Left renal cortex interstitium (tissue), 4 donors: ENCODE data around the gene TTN. TPM values are rescaled to one million over a fixed set of nuclear protein-coding genes. Genes with fewer than 3 reads are reported as not detected.
"Not testable (repeated sequence)": the region's sequence is repeated elsewhere in the genome, so short reads cannot be mapped to it uniquely, and the experiment has no call there.

Source experiments
- DNase-seq, 4 donors: peaks; one replicate each; pipeline ENCODE4 v3.0.0-alpha.2; 2013; ENCODE audit warnings: low read depth in 4 of 4, low spot score in 2 of 4, missing footprints in 1 of 4
- polyA plus RNA-seq, 4 donors: library from polyadenylated mRNA; unstranded; fragments of 120-200 nt; gene quantifications; one replicate each; pipeline ENCODE4 v1.2.1, GENCODE V29; 2013; ENCODE audit not compliant: insufficient read length in 4 of 4

Gene TTN
- polyA plus RNA-seq, 4 donors = 0.72 to 1.4 (median 1.0) TPM

DNA sequence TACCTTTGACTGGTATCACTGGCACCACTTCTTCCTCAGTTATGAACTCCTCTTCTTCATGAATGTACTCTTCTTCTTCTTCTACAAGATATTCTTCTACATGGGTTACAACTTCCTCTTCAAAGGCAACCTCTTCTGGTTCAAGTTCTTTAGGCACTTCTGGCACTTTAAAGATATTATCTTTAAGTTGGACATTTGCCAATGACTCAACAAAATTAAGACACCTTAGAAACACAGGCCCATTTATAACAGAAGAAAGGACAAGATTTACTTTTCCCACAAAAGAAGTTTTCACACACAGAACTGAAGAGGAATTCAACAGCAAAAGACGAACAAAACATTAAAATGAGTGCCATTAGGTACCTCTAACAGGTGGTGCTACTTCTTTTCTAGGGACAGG lies 127.3 kb downstream of the TTN start:
- no peak for DNase-seq

DNA sequence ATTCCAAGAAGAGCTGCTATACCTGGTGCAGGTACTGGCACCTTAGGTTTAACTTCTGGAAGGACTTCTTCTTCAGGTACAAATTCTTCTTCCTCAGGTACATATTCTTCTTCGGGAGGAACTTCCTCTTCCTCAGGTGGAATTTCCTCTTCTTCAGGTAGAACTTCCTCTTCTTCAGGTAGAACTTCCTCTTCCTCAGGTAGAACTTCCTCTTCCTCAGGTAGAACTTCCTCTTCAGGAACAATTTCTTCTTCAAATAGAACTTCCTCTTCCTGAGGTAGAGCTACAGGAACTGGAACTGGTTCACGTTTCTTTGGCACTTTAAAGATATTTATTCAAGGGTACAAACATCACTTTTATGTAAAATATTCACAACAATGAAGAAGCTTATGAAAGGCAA lies 129.6 kb downstream of the TTN start:
- no peak for DNase-seq

DNA sequence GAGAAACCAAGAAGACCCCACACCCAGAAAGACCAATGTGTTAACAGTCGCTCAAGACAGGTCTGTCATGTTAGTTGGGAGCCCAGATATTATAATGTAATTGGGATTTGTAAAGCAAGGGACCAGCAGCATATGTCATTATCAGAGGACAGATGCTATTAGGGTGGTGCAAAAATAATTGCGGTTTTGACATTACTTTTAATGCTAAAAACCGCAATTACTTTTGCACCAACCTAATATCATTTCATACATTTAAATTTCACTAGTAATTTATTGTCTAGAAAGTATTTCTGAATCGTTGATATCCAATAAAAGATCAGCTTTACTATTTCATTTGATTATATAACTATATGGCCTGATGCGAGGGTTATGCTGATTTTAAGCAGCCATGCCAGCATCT lies 131.2 kb downstream of the TTN start:
- DNase-seq = no peak

DNA sequence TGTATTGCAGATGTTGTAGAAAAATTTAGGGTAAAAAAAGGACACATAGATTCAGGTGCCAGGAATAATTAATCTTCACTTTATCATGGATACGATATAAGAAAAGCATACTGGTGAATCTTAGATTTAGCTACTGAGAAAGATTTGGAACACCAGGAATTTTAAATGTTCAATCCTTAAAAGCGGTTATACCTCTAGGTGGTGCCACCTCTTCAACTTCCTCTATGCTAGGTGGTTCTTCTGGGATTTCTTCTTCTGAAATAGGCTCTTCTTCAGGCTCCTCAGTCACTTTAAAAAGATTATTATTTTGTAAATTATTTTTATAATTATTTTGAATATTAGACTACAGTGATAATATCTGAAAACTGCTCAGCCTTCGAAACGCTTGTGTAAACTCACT lies 133.1 kb downstream of the TTN start:
- no peak for DNase-seq

DNA sequence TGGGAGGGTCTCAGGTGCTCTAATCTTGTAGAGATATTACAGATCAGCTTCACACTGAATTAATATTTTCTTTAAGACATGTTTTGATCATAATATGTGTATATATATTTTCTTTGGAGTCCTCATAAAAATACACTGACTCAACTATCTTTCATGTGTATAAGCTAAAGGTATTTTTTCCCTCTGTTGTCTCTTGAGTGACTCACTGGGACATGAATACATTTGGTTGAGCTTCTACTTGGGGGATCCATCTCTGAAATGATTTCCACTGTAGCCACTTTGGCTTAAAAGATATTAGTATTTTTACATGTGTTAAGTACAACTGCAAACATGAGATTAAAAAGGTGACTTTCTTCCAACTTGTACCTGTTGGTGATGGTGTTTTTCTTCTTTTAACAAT lies 140.8 kb downstream of the TTN start:
- DNase-seq = no peak

DNA sequence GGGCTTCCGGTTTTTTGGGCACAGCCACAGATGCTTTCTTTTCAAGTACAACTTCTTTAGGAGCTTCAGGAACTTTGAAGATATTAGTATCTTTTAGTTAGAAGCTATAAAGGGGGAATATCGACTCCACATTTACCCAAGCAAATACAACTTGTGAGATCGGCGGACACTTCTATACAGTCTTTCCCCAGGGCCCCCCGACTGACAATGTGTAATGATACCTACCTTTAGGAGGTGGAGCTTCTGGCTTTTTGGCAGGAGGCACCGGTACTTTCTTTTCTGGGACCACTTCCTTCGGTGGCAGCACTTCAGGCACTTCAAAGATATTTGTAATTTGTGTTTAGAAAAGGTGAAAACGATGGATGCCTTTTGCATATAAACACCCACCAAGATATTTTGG lies 148.7 kb downstream of the TTN start:
- not testable (repeated sequence) for DNase-seq

DNA sequence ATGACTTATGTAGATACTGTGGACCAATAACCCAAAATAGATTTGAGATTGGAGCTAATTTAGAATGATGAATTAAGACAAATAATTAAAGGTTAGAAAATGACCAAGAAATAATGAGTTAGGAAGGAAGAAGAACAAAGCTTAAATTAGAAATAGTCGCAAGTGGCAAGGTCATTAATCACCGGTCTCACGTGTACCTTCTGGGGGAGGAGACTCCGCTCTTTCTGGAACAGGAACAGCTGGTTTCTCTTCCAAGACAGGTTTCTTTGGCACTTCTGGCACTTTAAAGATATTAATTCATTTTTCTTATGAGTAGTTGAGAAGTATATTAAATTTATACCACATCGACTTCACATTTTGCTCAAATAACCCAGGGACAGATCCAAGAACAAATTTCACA lies 156.7 kb downstream of the TTN start:
- DNase-seq = no peak

DNA sequence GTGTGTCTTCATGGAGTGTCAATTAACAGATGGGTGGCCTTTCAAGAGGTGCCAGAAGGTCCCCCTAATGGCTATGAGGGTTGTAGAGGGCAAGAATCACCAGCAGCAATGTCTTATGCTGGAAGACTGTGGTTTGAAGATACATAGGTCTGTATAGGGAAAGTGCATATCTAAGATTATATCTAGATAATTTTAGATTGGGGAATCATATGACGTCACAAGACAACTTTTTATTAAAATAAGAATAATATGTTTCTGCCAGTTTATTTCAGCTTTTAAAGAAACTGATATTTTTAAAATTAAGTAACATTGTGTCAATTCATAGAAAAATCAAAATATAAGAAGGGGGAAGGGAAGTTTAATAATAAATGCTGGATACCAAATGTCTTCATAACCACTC lies 162.3 kb downstream of the TTN start:
- no peak for DNase-seq

DNA sequence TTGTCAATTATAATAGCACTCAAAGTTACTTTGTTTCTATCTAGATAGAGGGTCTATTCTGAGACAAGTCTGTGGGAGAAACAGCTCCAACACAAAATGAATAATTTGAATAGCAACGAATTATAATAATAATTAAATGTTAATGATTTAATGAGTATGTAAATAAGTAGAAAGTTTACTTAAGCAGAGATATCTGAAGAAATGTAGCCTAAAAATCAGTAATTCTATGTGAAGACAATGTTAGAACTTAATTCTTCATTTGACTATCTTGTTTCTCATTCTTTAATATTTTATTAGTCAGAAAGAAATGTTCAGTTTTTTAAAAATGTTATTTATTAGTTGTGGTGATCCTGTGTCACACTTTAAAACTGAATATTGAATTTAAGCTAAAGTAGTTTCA lies 165.7 kb downstream of the TTN start:
- DNase-seq = no peak

DNA sequence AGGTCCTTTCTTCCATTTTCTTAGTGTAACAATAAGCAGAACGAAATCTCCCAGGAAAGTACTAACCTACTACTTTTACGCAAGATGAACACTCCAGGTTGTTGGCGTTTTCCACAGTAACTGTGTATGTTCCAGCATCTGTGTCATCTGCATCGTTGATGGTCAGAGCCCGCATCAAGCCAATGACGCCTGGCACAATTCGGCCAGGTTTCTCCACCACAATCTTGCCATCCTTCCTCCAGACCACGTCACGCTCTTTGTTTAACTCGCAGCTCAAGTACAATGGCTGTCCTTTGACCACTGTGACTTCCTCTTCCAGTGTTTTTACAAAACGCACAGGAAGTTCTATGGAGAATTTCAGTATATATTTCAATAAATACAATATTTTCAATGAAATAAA lies 171.3 kb downstream of the TTN start:
- no peak for DNase-seq

DNA sequence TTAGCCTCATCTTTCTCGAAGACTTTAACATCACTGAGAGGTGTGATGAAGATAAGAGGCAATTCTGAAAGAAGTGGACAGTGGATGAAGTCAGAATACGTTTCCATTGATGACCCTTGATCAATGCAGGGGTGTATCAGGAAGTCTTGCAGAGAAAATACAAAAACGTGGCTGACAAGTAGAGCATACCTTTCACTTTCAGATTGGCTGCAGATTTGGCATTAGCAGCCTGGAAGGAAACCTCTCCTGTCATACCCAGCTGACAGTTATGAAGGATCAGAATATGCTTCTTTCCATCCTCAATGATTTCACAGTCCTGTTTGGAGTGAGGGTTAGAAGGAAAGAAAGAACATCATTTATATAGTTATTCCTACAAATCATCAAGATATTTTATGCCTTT lies 174.5 kb downstream of the TTN start:
- no peak for DNase-seq

DNA sequence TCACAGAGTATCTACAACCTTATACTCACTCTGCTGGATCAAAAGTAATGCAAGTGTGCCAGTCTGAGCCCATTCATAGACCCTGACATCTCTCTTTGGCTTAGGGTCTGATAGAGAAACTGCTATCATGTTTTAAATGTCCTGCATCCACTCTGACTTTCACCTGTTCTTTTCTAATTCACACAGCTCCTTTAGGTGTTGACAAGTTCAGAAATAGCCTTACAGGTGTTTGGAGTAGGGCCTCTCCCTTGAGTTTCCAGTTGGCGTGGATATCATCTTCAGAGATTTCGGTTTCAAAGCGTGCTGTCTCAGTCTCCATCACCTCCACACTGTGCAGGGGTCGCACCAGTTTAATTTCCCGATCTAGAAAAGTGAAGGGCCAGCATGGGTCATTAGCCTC lies 176.6 kb downstream of the TTN start:
- DNase-seq = no peak

DNA sequence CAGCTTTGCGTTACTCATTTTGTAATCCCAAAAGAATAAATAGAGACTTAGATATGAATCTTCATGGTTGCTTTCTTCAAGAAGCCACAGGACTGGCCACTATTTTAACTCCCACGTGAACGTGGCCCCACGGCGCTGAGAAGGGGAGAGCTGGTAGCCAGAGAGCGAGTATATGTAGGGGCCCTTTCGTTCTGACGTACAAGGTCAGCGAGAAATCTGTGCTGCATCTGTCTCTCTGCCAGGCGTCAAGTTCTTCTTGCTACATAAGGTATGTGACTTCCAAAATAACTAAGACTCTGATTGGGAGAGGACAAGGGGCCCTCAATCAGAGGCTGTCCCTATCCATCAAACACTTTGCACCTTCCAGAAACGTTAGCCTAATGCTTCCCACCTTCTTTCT lies 177.8 kb downstream of the TTN start:
- DNase-seq = no peak

DNA sequence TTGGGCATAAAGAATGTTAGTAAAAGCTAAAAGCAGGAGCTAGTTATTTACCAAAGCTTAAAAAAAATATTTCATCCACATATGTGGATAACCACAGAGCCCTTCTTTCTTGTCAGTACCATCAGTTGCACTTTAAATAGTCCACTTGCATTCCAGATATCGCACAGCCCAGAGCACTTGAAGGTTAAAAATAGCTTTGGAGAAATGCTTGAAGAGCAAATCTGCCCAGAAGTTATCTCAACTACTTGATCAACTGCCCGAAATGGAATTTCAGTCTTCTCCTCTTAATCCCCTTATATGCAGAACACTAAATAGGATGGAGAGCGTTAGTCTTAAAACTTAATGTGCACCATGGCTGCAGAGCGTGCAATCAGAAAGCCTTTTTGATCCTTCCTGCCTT lies 178.6 kb downstream of the TTN start:
- DNase-seq = no peak

DNA sequence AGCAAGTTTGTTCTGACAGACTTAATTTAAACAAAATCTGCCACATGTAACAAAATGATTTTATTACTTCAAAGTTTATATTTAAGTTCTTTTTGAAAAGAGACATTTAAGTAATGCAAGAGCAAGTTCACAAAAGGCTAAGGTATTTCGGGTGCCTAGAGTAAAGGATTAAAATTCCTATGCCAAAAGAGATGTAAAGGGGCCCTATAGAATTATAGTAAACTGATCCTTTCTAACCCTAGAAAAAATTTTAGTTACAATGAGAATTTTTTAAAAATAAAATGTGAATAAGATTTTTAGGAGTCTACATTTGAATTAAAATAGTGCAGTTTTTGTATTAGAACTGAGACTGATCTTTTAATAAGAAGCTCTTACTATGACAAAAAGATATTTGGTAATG lies 179.8 kb downstream of the TTN start:
- no peak for DNase-seq

DNA sequence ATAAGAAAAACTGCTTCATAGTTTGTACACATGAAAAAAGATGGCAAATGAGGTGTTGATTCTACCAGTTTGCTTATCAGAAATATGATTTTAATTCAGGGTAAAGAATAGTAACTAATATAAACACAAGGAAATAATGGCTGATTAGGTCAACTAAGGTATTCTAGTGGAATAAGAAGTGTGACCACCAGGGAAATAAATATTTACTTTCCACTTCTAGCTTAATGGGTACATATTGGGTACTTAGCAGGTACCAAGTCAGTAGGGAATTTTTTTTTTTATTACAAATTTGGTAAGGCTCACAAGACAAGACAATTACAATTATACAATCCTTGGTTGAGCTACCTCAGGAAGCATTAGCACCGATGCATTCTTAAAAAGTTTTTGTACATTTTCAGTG lies 191.3 kb downstream of the TTN start:
- no peak for DNase-seq

DNA sequence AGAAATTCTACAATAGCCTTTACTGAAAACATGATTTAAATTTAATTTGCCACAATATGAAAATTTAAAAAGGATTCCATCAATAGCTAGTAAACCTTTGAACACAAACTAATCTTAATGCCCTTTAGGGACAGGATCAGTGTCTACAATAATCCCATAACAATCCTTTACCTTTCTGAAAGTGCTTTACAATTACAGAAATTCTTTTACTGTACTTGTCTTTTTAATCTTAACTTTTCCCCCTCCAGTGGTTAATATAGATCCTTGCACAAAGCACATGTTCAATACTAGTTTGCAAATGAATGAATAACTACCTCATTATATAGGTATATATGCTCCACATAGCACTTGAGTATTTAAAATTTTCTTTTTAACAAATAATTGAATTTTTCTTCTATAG lies 204.3 kb downstream of the TTN start:
- DNase-seq = no peak

DNA sequence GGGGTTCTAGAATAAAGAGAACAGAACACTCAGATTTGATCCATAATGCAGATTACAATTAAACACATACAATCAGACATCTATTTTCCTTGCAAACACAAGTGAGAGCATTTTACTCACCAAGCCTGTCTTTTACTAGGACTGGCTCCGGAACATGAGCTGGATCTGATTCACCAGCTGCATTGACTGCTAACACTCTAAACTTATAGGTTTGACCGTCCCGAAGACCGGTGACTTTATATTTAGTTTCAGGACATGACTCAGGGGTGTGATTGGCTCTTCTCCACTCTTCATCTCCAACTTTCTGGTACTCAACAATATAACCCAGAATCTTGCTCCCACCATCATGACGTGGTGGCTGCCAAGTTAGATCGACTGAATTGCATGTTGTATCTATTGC lies 214.6 kb downstream of the TTN start:
- no peak for DNase-seq

DNA sequence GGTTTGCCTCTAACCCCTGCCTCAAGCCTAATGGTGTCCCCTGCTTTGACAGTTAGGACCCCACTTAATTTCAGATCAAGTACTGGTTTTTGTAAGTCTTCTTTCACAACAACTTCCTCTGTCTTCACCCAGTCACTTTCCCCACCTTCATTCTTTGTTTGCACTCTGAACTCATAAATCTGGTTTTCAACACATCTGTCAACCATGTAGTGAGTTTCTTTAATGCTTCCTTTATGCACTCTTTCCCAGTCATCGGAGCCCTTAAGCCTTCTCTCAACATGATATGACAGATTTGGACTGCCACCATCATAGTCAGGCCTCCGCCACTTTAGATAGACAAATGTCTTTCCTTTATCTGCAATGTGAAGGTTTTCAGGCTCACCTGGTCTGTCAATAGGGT lies 217.9 kb downstream of the TTN start:
- no peak for DNase-seq

DNA sequence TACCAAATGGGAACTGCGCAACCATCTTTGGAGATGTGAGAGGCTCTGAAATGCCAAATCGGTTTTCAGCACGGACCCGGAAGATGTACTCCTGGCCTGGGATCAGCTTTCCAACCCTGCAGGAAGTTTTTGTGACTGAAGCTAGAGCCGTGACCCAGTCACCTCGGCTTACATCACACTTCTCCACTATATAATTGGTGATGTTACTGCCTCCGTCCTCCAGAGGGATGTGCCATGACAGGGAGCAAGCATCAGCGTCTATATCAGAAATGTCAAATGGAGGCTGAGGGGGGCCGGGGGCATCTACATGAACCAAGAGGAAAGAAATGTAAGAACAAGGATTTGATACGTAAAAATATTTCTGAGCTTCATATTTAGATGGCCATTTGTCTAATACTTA lies 222.6 kb downstream of the TTN start:
- no peak for DNase-seq

DNA sequence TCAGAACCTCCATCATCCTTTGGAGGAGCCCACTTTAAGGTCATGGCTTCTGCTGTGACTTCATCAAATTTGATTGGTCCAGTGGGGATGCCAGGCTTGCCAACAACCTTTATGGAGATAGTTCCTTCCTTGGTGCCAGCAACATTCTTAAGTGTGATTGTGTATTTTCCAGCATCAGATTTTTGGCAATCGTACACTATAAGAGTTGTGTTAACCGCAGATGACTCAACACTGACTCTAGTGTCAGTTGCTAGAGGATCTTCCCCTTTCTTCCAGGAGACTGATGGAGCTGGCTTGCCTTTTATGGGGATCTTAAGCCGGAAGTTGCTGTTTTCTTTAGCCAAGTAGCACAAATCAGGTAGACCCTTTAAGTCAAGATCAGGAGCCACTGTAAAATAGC lies 228.2 kb downstream of the TTN start:
- no peak for DNase-seq

DNA sequence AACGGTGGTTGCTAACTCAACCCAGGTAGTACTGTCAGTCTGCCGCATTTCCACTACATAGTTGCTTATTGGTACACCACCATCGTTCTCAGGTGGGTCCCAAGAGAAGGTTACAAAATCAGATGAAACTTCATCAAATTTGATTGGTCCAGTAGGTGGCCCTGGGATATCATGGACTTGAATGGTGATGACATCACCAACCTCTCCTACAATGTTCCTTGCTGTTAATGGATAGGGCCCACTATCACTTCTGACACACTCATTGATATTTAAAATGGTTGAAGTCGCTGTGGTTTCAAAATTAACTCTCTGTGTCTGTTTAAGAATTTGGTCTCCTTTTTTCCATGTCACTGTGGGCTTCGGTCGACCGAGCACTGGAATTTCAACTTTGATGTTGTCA lies 232.4 kb downstream of the TTN start:
- no peak for DNase-seq

DNA sequence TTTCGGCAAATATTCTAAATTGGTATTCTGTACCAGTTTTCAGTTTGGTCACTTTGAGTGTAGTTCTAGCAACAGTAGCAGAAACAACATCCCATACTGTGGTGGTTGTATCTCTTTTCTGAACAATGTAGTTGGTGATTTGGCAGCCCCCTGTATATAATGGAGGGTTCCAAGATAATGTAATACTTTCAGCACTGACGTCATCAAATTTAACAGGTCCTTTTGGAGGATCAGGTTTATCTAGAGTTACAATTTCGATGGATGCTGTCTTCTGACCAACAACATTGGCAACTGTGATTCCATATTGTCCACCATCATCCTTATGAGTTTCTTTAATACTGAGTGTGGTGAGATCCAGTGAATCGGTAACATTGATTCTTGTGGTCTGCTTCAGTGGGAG lies 239.0 kb downstream of the TTN start:
- no peak for DNase-seq

DNA sequence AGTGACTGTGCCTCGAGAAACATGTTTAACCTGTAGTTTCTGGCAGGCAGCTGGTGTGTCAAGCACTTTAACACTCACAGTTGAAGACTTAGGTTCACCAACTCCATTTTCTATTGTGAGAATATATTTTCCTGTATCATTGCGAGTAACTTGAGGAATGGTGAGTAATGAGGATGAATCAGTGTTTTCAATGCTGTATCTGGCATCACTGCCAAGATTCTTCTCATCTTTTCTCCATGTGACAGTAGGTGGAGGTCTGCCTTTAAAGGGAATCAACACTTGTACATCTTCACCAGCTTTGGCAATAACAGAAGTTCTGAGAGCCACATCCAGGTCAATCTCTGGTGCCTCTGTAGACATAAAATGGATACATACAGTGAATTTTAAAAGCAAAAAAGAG lies 254.2 kb downstream of the TTN start:
- DNase-seq = no peak
